NCI-H1092 (cell line): ENCODE measurements around the gene KDM3B.
"Not testable (repeated sequence)": the region's sequence is repeated elsewhere in the genome, so short reads cannot be mapped to it uniquely, and the experiment has no call there.

Experiments
- DNase-seq: peaks from one replicate; lab custom pipeline; 2025; lab: John Stamatoyannopoulos, UW

The KDM3B gene

GRCh38 chr5:138352071-138352721, at the start of gene KDM3B:
Gene KDM3B (plus strand): TSS chr5:138352685. CDS start chr5:138352796, 111 bp downstream.
- DNase-seq, result peak; percentile 66

- DNase-seq, result no peak
Measured at GRCh38 chr5:138303372-138303771, 49.1 kb upstream of the KDM3B start.

GRCh38 chr5:138305797-138306196, 46.7 kb upstream of the KDM3B start:
- no peak for DNase-seq

- no peak for DNase-seq
Measured at GRCh38 chr5:138315751-138316278, 36.7 kb upstream of the KDM3B start.

- no peak for DNase-seq
Measured at GRCh38 chr5:138316355-138316754, 36.1 kb upstream of the KDM3B start.

GRCh38 chr5:138318211-138318610, 34.3 kb upstream of the KDM3B start:
- DNase-seq, result not testable (repeated sequence)

- no peak for DNase-seq
Measured at GRCh38 chr5:138330813-138331448, 21.6 kb upstream of the KDM3B start.

- peak; percentile 95 for DNase-seq
Measured at GRCh38 chr5:138331449-138332368, 20.8 kb upstream of the KDM3B start, which contains the start of gene CDC25C. Gene CDC25C (minus strand): TSS chr5:138331804. CDS start chr5:138331180, 624 bp downstream.

- DNase-seq, result no peak
Measured at GRCh38 chr5:138334867-138335447, 17.5 kb upstream of the KDM3B start.

- DNase-seq, result no peak
Measured at GRCh38 chr5:138336952-138337684, 15.4 kb upstream of the KDM3B start.

- peak; percentile 81 for DNase-seq
Measured at GRCh38 chr5:138337685-138338410, 14.6 kb upstream of the KDM3B start, which contains the start of gene FAM53C. Gene FAM53C (plus strand): TSS chr5:138338266. CDS start chr5:138341336, 3,070 bp downstream.

- no peak for DNase-seq
Measured at GRCh38 chr5:138338411-138339090, 13.9 kb upstream of the KDM3B start.

GRCh38 chr5:138339091-138339456, 13.4 kb upstream of the KDM3B start:
- DNase-seq, result no peak

GRCh38 chr5:138339464-138339863, 13.0 kb upstream of the KDM3B start:
- no peak for DNase-seq

- DNase-seq, result no peak
Measured at GRCh38 chr5:138340008-138340407, 12.5 kb upstream of the KDM3B start.

- DNase-seq, result no peak
Measured at GRCh38 chr5:138344887-138345622, 7.4 kb upstream of the KDM3B start.

- no peak for DNase-seq
Measured at GRCh38 chr5:138346889-138347288, 5.6 kb upstream of the KDM3B start.

- DNase-seq, result no peak
Measured at GRCh38 chr5:138349852-138350562, 2.5 kb upstream of the KDM3B start.

GRCh38 chr5:138350563-138350890, 2.0 kb upstream of the KDM3B start:
- no peak for DNase-seq
